Measurements from ENCODE around the gene PLD1.

DNA sequence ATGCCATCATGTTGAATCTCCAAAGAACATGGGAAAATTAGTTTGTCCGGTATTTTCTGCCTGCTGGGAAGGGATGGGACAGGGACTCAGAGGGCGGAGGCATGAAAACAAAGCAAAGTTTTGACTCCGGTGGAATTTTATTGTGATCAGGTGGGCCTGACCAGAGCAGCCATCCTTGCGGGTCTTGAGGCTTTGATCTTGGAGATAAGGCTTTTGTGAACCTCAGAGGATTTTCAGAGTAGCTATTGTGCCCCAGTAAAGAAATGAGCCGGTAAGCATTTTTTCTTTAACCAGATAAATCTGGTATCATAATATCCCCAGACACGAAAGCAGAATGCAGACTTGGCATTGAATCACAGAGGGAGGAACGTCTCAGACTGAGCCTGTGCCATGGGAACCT is 250.7 kb downstream of the PLD1 start:
- TF ChIP-seq, protein P1, sequence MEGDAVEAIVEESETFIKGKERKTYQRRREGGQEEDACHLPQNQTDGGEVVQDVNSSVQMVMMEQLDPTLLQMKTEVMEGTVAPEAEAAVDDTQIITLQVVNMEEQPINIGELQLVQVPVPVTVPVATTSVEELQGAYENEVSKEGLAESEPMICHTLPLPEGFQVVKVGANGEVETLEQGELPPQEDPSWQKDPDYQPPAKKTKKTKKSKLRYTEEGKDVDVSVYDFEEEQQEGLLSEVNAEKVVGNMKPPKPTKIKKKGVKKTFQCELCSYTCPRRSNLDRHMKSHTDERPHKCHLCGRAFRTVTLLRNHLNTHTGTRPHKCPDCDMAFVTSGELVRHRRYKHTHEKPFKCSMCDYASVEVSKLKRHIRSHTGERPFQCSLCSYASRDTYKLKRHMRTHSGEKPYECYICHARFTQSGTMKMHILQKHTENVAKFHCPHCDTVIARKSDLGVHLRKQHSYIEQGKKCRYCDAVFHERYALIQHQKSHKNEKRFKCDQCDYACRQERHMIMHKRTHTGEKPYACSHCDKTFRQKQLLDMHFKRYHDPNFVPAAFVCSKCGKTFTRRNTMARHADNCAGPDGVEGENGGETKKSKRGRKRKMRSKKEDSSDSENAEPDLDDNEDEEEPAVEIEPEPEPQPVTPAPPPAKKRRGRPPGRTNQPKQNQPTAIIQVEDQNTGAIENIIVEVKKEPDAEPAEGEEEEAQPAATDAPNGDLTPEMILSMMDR (IDR thresholded peaks at IDR 0.05): no peak
- TF ChIP-seq POLR2A (IDR thresholded peaks at IDR 0.05): no peak
